Left lobe of liver (tissue), 2 donors: ENCODE measurements around the gene CSHL1. TPM values are rescaled to one million over a fixed set of nuclear protein-coding genes. Genes with fewer than 3 reads are reported as not detected.
"Not testable (repeated sequence)": the region's sequence is repeated elsewhere in the genome, so short reads cannot be mapped to it uniquely, and the experiment has no call there.

Experiments
- ATAC-seq: fragments of 200-7000 bp; cut with Tn5 transposase; one replicate; pipeline ENCODE4 v1.9.1; 2020; ENCODE audit warnings: mild to moderate bottlenecking, moderate library complexity
- DNase-seq: peaks from one replicate; pipeline ENCODE4 v3.0.0-alpha.2; 2020; ENCODE audit warnings: low spot score
- total RNA-seq: library from RNA; stranded (reverse); gene quantifications from one replicate; pipeline ENCODE4 v1.2.1, GENCODE V29; 2021
- donor health status: DM: no; HTN: no; CAD: no; lungs with moderate emphysema.
- donor health status: DM: no; HTN: yes; CAD: no.

Gene CSHL1
- total RNA-seq, 1 donor from 2014 or later: not detected

DNA sequence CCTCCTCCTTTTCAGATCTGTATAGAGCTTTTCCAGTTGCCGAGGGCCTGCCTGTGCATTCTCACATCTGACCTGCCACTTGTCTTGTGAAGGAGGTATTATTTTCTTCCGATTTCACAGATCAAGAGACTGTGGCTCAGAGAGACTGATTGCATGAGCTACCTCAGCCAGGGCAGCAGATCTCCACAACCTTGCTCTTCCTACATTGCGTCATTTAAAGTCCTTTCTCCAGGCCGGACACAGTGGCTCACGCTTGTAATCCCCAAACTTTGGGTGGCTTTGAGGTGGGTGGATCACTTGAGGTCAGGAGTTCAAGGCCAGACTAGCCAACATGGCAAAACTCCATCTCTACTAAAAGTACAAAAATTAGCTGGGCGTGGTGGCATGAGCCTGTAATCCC lies 9.0 kb upstream of the CSHL1 start:
- DNase-seq, ATAC-seq: not testable (repeated sequence)

DNA sequence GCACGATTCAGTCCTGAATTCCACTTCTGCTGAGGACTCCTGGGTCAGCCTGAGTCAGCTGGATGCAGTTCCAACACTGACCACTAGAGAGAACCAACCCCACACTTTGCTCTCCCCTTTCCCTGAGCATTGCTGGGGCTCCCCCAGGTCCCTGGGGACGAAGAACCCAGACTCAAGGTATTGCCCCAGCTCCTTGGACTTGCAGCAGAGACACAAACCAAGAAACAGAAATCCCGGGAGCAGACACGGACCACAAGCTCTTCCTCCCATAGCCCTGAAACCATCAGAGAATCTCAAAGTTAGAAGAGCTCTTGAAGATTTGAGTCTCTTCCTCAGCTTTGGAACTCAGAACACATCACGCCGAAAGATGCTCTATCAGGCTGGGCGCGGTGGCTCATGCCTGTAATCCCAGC lies 8.3 kb upstream of the CSHL1 start:
- DNase-seq (no peak), ATAC-seq (peak; percentile 95)

DNA sequence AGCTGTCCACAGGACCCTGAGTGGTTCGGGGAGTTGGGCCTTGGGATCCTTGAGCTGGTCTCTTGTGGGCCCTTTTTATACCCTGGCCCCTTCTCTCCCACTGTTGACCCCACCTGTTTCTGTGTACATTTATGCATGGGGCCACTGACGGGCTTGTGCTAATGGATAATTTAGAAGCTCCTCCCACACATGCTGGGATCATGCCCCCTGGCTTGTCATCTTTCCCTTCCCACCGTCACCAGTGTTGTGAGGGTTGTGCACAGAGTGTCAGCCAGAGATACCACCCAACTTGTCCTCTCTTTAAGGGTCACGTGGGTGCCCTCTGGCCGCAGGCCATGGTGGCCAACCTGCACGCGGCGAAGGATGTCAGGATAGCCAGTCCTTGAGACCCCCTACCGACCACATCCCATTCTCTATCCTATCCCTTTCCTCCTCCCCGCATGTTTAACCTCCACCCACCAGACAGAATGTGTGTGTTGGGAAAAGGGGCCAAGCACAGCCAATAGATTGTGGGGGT lies 7.8 kb upstream of the CSHL1 start, which contains the start of gene GH1:
TSS of gene GH1 (minus strand) at position 51 of the 517 bp plus-strand sequence. CDS start 63 bp downstream, outside the sequence.
- DNase-seq, ATAC-seq: not testable (repeated sequence)

DNA sequence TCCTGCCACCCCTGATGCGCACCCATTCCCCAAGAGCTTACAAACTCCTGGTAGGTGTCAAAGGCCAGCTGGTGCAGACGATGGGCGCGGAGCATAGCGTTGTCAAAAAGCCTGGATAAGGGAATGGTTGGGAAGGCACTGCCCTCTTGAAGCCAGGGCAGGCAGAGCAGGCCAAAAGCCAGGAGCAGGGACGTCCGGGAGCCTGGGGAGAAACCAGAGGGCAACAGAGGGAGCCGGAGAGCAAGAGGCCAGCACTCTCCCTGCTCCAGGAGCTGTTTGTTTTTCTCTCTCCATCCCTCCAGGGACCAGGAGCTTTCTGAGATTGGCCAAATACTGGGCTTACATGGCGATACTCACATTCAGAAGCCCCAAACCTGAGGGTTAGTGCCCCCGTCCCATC lies 7.2 kb upstream of the CSHL1 start:
- ATAC-seq: peak; percentile 39
- DNase-seq: no peak

DNA sequence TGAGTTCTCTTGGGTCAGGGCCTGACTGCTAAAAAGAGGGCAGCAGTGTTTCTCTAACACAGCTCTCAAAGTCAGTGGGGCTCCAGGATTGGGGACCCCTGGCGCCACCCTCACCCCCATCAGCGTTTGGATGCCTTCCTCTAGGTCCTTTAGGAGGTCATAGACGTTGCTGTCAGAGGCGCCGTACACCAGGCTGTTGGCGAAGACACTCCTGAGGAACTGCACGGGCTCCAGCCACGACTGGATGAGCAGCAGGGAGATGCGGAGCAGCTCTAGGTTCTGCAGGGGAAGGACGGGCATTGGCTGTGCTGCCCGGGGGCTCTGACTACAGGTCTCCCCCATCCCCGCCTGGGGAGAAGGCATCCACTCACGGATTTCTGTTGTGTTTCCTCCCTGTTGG lies 6.6 kb upstream of the CSHL1 start:
- DNase-seq: no peak
- no peak for ATAC-seq

DNA sequence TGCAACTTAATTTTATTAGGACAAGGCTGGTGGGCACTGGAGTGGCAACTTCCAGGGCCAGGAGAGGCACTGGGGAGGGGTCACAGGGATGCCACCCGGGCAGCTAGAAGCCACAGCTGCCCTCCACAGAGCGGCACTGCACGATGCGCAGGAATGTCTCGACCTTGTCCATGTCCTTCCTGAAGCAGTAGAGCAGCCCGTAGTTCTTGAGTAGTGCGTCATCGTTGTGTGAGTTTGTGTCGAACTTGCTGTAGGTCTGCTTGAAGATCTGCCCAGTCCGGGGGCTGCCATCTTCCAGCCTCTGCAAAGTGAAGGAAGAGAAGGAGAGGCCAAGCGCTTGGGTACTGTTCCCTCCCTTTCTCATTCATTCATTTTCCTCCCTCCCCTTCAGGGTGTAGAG lies 6.1 kb upstream of the CSHL1 start:
- ATAC-seq, DNase-seq: not testable (repeated sequence)

DNA sequence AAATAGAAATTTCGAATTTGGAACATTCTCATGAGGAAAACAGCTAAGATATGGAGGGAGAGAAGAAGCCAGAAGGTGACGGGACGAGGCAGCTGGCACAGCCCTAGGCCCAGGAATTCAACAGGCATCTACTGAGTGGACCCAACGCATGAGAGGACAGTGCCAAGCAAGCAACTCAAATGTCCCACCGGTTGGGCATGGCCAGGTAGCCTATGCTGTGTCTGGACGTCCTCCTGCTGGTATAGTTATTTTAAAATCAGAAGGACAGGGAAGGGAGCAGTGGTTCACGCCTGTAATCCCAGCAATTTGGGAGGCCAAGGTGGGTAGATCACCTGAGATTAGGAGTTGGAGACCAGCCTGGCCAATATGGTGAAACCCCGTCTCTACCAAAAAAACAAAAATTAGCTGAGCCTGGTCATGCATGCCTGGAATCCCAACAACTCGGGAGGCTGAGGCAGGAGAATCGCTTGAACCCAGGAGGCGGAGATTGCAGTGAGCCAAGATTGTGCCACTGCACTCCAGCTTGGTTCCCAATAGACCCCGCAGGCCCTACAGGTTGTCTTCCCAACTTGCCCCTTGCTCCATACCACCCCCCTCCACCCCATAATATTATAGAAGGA lies 5.6 kb upstream of the CSHL1 start:
- no peak for ATAC-seq
- no peak for DNase-seq

DNA sequence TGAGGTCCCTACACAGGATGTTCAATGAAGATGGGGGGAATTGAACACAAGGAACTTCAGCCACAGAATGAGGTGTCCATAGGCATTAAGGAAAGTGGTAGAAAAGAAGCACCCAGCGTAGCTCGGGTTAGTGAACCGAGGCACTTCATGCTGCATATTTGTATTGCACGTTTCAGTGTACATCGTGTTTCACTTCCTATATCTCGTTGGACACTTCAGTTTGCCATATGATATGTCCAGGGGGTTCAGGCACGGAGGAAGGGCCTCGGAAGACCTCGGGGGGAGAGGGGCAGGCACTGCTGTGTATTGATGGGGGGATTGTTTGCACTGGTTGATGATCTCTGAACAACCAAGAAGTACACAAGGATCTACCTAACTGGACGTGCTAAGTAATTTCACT lies 4.7 kb upstream of the CSHL1 start:
- ATAC-seq, DNase-seq: not testable (repeated sequence)

DNA sequence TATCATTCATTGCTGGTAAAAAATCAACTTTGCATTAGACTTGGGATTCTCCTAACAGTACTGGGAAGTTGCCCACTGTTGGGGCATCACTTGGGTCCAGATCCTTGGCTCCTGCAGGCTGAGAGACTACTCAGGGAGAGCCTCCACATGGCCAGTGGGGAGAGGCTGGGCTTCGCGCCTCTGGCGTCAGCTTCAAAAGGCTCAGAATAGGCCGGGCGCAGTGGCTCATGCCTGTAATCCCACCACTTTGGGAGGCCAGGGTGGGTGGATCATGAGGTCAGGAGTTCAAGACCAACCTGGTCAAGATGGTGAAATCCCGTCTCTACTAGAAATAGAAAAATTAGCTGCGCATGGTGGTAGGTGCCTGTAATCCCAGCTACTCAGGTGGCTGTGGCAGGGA lies 3.4 kb upstream of the CSHL1 start:
- DNase-seq (no peak), ATAC-seq (no peak)

DNA sequence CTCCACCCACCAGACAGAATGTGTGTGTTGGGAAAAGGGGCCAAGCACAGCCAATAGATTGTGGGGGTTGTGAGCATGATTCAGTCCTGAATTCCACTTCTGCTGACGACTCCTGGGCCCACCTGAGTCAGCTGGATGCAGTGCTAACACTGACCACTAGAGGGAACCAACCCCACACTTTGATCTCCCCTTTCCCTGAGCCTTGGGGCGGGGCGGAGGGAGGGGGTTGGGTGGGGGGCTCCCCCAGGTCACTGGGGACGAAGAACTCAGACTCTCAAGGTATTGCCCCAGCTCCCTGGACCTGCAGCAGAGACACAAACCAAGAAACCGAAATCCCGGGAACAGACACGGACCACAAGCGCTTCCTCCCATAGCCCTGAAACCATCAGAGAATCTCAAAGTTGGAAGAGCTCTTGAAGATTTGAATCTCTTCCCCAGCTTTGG lies 621 bp upstream of the CSHL1 start:
- ATAC-seq (peak; percentile 89), DNase-seq (no peak)

DNA sequence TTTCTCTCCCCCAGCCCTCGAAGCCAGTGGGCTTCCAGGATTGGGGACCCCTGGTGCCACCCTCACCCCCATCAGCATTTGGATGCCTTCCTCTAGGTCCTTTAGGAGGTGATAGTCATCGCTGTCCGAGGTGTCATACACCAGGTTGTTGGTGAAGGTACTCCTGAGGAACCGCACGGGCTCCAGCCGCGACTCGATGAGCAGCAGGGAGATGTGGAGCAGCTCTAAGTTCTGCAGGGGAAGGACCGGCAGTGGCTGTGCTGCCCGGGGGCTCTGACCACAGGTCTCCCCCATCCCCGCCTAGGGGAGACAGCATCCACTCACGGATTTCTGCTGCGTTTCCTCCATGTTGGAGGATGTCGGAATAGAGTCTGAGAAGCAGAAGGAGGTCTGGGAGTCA lies 962 bp downstream of the CSHL1 start:
- DNase-seq (no peak), ATAC-seq (no peak)

DNA sequence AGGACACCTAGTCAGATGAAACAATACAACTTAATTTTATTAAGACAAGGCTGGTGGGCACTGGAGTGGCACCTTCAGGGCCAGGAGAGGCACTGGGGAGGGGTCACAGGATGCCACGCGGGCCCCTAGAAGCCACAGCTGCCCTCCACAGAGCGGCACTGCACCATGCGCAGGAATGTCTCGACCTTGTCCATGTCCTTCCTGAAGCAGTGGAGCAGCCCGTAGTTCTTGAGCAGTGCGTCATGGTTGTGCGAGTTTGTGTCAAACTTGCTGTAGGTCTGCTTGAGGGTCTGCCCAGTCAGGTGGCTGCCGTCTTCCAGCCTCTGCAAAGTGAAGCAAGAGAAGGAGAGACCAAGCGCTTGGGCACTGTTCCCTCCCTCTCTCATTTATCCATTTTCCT lies 1.5 kb downstream of the CSHL1 start:
- ATAC-seq, DNase-seq: not testable (repeated sequence)

DNA sequence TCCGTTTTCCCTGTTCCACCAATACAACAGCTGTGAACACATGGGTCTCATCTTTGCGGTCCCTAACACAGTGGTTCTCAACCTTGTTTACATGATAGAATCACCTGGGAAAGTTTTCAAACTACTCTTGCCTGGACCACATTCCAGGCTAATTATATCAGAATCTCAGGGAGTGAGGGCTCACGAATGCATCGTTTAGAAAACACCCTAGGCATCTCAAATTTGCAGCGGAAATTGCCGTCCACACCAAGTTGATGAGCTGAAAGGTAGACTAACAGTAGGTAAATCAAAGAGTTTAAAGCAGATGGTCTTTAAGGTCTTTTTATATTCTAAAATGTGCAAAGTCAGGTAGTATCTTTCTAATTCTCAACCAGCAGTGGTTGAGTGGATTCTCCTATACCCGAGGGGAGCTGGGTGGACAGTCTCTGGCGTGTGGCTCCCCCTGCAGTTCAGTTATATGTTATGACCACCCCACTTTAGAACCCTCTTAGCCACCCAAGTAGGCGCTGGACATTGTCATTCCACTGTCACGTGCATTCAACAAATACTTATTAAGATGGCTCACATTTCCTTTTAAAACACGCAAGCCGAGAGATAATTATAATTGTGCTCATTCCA lies 3.8 kb downstream of the CSHL1 start:
- not testable (repeated sequence) for DNase-seq

DNA sequence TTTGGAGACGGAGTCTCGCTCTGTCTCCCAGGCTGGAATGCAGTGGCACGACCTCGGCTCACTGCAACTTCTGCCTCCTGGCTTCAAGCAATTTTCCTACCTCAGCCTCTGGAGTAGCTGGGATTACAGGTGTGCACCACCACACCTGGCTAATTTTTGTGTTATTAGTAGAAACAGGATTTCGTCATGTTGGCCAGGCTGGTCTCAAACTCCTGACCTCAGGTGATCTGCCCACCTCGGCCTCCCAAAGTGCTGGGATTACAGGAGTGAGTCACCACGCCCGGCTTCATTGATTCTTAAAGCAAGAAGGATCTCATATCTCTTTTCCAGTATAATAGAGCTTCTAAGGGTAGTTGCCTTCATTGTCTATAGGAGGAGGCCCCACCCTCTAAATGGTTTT lies 6.3 kb downstream of the CSHL1 start:
- ATAC-seq, DNase-seq: not testable (repeated sequence)

More for the DNA sequence above, 3.8 kb downstream of the CSHL1 start:
- not testable (repeated sequence) for ATAC-seq

DNA sequence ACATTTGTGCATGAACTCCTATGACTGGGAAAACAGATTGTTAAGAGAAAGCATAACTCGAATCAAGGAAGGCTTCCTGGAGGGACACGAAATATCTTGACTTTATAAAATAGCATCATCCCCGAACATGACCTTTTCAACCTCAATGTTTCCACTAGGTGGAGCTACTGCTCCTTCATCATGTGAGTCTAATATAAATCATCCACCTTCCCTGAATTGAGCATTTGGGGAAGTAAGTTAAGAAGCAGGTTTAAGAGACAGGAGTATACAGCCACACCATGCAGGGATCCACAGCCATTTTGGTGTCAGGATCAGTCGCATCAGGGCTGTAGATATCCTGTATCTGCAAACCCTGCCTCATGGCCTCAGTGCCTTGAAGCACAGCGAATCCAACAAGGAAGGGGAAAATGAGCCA lies 7.3 kb downstream of the CSHL1 start:
- DNase-seq: not testable (repeated sequence)
- ATAC-seq: peak; percentile 74

DNA sequence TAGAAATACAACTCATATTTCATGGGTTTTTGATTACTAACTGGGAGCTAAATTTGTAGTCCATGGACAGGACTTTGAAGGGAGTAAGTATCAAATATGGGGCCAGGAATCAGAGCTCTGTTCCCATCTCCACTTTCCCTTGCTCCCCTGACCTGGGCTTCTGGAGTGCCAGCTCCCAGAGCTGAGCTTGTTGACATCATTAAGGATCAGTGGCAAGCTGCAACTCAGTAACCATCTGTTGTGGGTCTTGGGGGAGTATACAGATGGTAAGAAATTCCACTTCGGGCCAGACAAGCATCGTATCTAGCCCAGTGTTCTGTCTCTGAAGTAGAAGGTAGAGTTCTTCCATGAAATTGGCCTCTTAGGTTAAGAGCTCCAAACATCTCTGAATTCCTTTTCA lies 9.1 kb downstream of the CSHL1 start:
- not testable (repeated sequence) for DNase-seq, ATAC-seq

DNA sequence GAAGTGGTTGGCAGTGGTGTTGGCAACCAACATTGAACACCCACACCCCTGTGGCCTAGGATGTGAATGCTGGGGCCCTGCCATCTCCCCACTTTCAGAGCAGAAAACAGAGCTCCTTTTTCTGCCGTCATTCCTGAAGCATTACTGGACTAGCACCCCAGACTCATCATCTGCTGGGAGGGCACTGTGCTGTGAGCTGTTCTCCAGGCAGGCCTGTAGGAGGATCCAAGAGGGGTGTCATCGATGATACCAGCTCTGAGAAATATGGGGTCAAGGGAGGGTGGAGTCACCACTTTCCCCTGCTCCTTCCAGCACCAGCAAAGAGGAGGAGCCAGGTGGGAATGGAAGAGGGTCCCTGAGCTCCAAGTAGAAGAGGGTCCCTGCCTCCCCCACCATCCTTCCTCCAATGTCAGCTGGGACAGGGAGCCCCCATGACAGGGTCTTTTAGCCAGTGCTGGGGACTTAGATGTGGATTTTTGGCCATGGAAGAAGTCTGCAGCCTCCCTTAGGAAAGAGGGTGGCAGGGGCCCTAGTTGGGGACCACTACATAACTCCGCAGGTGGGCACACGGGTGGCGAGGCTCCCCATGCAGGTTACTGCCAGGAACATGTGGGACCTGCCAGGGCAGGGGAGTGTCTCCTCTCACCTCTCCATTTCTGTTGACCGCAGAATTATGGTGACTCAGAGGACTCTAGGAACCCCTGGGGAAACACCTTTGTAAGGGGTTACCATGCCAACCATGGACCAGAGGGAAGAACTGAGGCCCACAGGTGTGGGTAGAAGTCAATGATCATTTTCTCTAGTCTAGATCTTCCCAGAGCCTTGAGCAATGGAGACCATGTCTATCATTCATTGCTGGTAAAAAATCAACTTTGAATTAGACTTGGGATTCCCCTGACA lies 11.9 kb downstream of the CSHL1 start:
- DNase-seq, ATAC-seq: not testable (repeated sequence)

DNA sequence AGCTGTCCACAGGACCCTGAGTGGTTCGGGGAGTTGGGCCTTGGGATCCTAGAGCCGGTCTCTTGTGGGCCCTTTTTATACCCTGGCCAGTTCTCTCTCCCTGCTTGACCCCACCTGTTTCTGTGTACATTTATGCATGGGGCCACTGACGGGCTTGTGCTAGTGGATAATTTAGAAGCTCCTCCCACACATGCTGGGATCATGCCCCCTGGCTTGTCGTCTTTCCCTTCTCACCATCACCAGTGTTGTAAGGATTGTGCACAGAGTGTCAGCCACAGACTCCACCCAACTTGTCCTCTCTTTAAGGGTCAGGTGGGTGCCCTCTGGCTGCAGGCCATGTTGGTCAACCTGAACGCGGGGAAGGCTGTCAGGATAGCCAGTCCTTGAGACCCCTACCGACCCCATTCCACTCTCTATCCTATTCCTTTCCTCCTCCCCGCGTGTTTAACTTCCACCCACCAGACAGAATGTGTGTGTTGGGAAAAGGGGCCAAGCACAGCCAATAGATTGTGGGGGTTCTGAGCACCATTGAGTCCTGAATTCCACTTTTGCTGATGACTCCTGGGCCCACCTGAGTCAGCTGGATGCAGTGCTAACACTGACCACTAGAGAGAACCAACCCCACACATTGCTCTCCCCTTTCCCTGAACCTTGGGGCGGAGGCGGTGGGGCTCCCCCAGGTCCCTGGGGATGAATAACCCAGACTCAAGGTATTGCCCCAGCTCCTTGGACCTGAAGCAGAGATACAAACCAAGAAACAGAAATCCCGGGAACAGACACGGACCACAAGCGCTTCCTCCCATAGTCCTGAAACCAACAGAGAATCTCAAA lies 14.3 kb downstream of the CSHL1 start, which contains the start of gene CSH1:
TSS of gene CSH1 (minus strand) at position 51 of the 831 bp plus-strand sequence. CDS start 63 bp downstream, outside the sequence.
- not testable (repeated sequence) for DNase-seq, ATAC-seq

DNA sequence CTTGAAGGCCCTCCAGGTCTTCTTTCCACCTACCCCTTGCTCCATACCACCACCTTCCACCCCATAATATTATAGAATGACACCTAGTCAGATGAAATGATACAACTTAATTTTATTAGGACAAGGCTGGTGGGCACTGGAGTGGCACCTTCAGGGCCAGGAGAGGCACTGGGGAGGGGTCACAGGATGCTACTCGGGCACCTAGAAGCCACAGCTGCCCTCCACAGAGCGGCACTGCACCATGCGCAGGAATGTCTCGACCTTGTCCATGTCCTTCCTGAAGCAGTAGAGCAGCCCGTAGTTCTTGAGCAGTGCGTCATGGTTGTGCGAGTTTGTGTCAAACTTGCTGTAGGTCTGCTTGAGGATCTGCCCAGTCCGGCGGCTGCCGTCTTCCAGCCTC lies 16.2 kb downstream of the CSHL1 start:
- ATAC-seq, DNase-seq: not testable (repeated sequence)

DNA sequence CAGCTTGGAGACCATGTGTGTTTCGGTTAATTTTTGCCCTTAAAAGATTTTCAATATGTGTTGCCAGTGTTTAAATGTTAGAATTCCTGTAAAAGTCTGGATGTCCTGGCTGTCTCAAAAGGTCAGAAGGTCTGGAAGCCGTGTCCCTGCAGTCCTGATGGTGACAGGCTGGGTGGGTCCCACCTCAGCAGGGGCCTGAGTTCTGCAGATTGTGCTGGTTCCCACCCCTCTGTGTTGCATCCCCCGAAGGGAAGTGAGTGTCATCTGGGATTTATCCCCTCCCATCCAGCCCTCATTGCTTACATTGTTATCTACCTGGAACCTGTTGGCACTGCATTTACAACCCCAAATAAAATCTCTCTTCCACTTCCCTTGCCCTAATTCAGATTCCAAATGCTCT lies 17.0 kb downstream of the CSHL1 start:
- DNase-seq, ATAC-seq: not testable (repeated sequence)
